Activated CD4-positive, alpha-beta T cell treated with anti-CD3 and anti-CD28 coated beads for 24 hours (primary cell): ENCODE results near the gene EYS.

Experiments
- DNase-seq, 2 donors: peaks; one replicate each; pipeline ENCODE4 v3.0.0-alpha.2; 2020; ENCODE audit warnings: low read depth in 2 of 2

Gene EYS

GRCh38 chr6:65221153-65221552 lies 485.9 kb downstream of the EYS start:
- DNase-seq, result no peak

GRCh38 chr6:65202738-65203137 lies 504.3 kb downstream of the EYS start:
- DNase-seq, result no peak

- DNase-seq, result no peak
These were observed 507.3 kb downstream of the EYS start for GRCh38 chr6:65199683-65200082.

- DNase-seq, result no peak
These were observed 507.9 kb downstream of the EYS start for GRCh38 chr6:65199121-65199520.

GRCh38 chr6:65191471-65191870 lies 515.6 kb downstream of the EYS start:
- no peak for DNase-seq

- no peak for DNase-seq
These were observed 517.7 kb downstream of the EYS start for GRCh38 chr6:65189236-65189881.

- no peak for DNase-seq
These were observed 520.2 kb downstream of the EYS start for GRCh38 chr6:65186826-65187225.

- DNase-seq, result no peak
These were observed 524.3 kb downstream of the EYS start for GRCh38 chr6:65182681-65183080.

GRCh38 chr6:65170273-65170672 lies 536.8 kb downstream of the EYS start:
- DNase-seq, result no peak

GRCh38 chr6:65161661-65162060 lies 545.4 kb downstream of the EYS start:
- DNase-seq, result no peak

GRCh38 chr6:65157025-65157424 lies 550.0 kb downstream of the EYS start:
- no peak for DNase-seq

- no peak for DNase-seq
These were observed 551.9 kb downstream of the EYS start for GRCh38 chr6:65155083-65155482.

- no peak for DNase-seq
These were observed 557.2 kb downstream of the EYS start for GRCh38 chr6:65149841-65150240.

GRCh38 chr6:65148839-65149238 lies 558.2 kb downstream of the EYS start:
- DNase-seq, result no peak

- DNase-seq, result no peak
These were observed 571.5 kb downstream of the EYS start for GRCh38 chr6:65135567-65135966.

- DNase-seq, result no peak
These were observed 580.4 kb downstream of the EYS start for GRCh38 chr6:65126667-65127066.

- DNase-seq, result no peak
These were observed 583.5 kb downstream of the EYS start for GRCh38 chr6:65123521-65123920.

- DNase-seq, result no peak
These were observed 589.1 kb downstream of the EYS start for GRCh38 chr6:65117817-65118409.

- DNase-seq, result no peak
These were observed 590.7 kb downstream of the EYS start for GRCh38 chr6:65116326-65116725.

- DNase-seq, result no peak
These were observed 593.4 kb downstream of the EYS start for GRCh38 chr6:65113581-65113980.

- DNase-seq, result no peak
These were observed 594.6 kb downstream of the EYS start for GRCh38 chr6:65112435-65112834.

- DNase-seq, result no peak
These were observed 597.0 kb downstream of the EYS start for GRCh38 chr6:65110031-65110430.

- DNase-seq, result no peak
These were observed 608.7 kb downstream of the EYS start for GRCh38 chr6:65098349-65098748.

- no peak for DNase-seq
These were observed 615.5 kb downstream of the EYS start for GRCh38 chr6:65091561-65091960.
